IMR-90 (cell line): Measurements from ENCODE around the gene PLXNC1. TPM values are rescaled to one million over a fixed set of nuclear protein-coding genes. Genes with fewer than 3 reads are reported as not detected.

ENCODE experiments used
- ATAC-seq: fragments of 200-7000 bp; cut with Tn5 transposase; 2 replicates; pipeline ENCODE4 v1.9.1; 2020; ENCODE audit warnings: low read depth, mild to moderate bottlenecking, moderate library complexity
- BruUV-seq: library from RNA; stranded (reverse); fragments of 400-500 nt; replicated peaks from 2 replicates; lab custom pipeline; 2021; lab: Mats Ljungman, UMichigan
- CTCF ChIA-PET: fragments of 300-600 bp; formaldehyde crosslinking; extraction: SDS; loops from one replicate; lab custom pipeline; 2021; ENCODE audit warnings: antibody characterized with exemption; lab: Yijun Ruan, JAX
- POLR2A ChIA-PET: fragments of 300-600 bp; sonication (Branson Sonifier 250); formaldehyde crosslinking; loops from one replicate; lab custom pipeline; 2022; ENCODE audit warnings: antibody characterized with exemption; ENCODE audit not compliant: unreplicated experiment; lab: Charles Lee
- DNase-seq: peaks from one replicate; pipeline ENCODE4 v3.0.0; 2013
- H2AFZ ChIP-seq: replicated peaks from 2 replicates; pipeline ENCODE3; 2013; ENCODE audit warnings: low read length, mild to moderate bottlenecking; ENCODE audit not compliant: poor library complexity
- H2AK5ac ChIP-seq: 2 replicates; pipeline ENCODE4 v1.6.1; 2013; ENCODE audit warnings: low read depth, low read length, inconsistent platforms
- H2AK9ac ChIP-seq: replicated peaks from 2 replicates; pipeline ENCODE3; 2013; ENCODE audit warnings: mild to moderate bottlenecking, low read depth, low read length, moderate library complexity; ENCODE audit not compliant: poor library complexity
- H2BK120ac ChIP-seq: 2 replicates; pipeline ENCODE4 v1.6.1; 2013; ENCODE audit warnings: low read depth, low read length, inconsistent platforms
- H2BK15ac ChIP-seq: 3 replicates; pipeline ENCODE4 v1.6.1; 2013; ENCODE audit warnings: low read depth, low read length, inconsistent platforms
- H2BK20ac ChIP-seq: 2 replicates; pipeline ENCODE4 v1.6.1; 2013; ENCODE audit warnings: low read depth, mild to moderate bottlenecking, inconsistent platforms, low read length, moderate library complexity
- H2BK5ac ChIP-seq: 2 replicates; pipeline ENCODE4 v1.6.1; 2013; ENCODE audit warnings: mild to moderate bottlenecking, low read depth, low read length, inconsistent platforms; ENCODE audit not compliant: poor library complexity, severe bottlenecking
- H3K14ac ChIP-seq: replicated peaks from 2 replicates; pipeline ENCODE4 v1.6.1; 2013; ENCODE audit warnings: low read depth, low read length, inconsistent platforms
- H3K18ac ChIP-seq: 2 replicates; pipeline ENCODE4 v1.6.1; 2013; ENCODE audit warnings: low read depth, low read length, control low read depth
- H3K23ac ChIP-seq: 2 replicates; pipeline ENCODE4 v1.6.1; 2013; ENCODE audit warnings: low read depth, low read length, inconsistent platforms
- H3K27ac ChIP-seq: 2 replicates; pipeline ENCODE4 v1.5.1; 2013; ENCODE audit warnings: mild to moderate bottlenecking, control low read depth, low read length; ENCODE audit not compliant: insufficient read depth
- H3K27me3 ChIP-seq: 2 replicates; pipeline ENCODE4 v1.6.1; 2013; ENCODE audit warnings: low read length; ENCODE audit not compliant: control insufficient read depth, insufficient read depth
- H3K36me3 ChIP-seq: 2 replicates; pipeline ENCODE4 v1.6.1; 2013; ENCODE audit warnings: low read length, mixed read lengths; ENCODE audit not compliant: control insufficient read depth, insufficient read depth
- H3K4ac ChIP-seq: 2 replicates; pipeline ENCODE4 v1.6.1; 2013; ENCODE audit warnings: low read depth, low read length, inconsistent platforms
- H3K4me1 ChIP-seq: 2 replicates; pipeline ENCODE4 v1.6.1; 2013; ENCODE audit warnings: low read length, mixed read lengths; ENCODE audit not compliant: control insufficient read depth, insufficient read depth
- H3K4me2 ChIP-seq: 2 replicates; pipeline ENCODE4 v1.6.1; 2013; ENCODE audit warnings: low read depth, mild to moderate bottlenecking, control low read depth, low read length, moderate library complexity
- H3K4me3 ChIP-seq: 2 replicates; pipeline ENCODE4 v1.5.1; 2013; ENCODE audit warnings: low read depth, mild to moderate bottlenecking, control low read depth, low read length, moderate library complexity; ENCODE audit not compliant: insufficient read depth
- H3K56ac ChIP-seq: 2 replicates; pipeline ENCODE4 v1.6.1; 2013; ENCODE audit warnings: low read length, inconsistent platforms; ENCODE audit not compliant: insufficient read depth; ENCODE audit errors: extremely low read depth
- H3K79me1 ChIP-seq, 2 experiments: 2 replicates each; pipeline ENCODE4 v1.6.1; 2013; ENCODE audit warnings: low read length in 2 of 2, inconsistent platforms in 1 of 2, low read depth in 1 of 2
- H3K9ac ChIP-seq: 2 replicates; pipeline ENCODE4 v1.6.1; 2013; ENCODE audit warnings: low read depth, low read length, control low read depth
- H3K9me1 ChIP-seq: 2 replicates; pipeline ENCODE4 v1.6.1; 2013; ENCODE audit warnings: low read length, inconsistent platforms; ENCODE audit not compliant: insufficient read depth
- H3K9me3 ChIP-seq: 2 replicates; pipeline ENCODE4 v1.6.1; 2013; ENCODE audit warnings: low read length; ENCODE audit not compliant: control insufficient read depth, insufficient read depth
- H4K20me1 ChIP-seq: 2 replicates; pipeline ENCODE4 v1.6.1; 2013; ENCODE audit warnings: low read length, inconsistent platforms; ENCODE audit not compliant: insufficient read depth
- H4K5ac ChIP-seq: 2 replicates; pipeline ENCODE4 v1.6.1; 2013; ENCODE audit warnings: mild to moderate bottlenecking, low read depth, low read length, control low read depth
- H4K8ac ChIP-seq, 2 experiments: 2 replicates each; pipeline ENCODE4 v1.6.1; 2013; ENCODE audit warnings: low read depth in 2 of 2, low read length in 2 of 2, control low read depth in 1 of 2, inconsistent platforms in 1 of 2
- H4K91ac ChIP-seq: 2 replicates; pipeline ENCODE4 v1.6.1; 2013; ENCODE audit warnings: low read depth, low read length, inconsistent platforms; ENCODE audit not compliant: insufficient read depth
- BHLHE40 ChIP-seq: fragments of 150-350 bp; IDR thresholded peaks from 2 replicates; pipeline ENCODE4 v1.6.1; 2016; ENCODE audit warnings: mild to moderate bottlenecking, low read depth, low read length
- CHD1 ChIP-seq: IDR thresholded peaks from 2 replicates; pipeline ENCODE4 v1.6.1; 2012; ENCODE audit warnings: low read depth, low read length, improper control_type of control experiment
- CTCF ChIP-seq: conservative IDR thresholded peaks from 2 replicates; pipeline ENCODE4 v1.5.1; 2012; ENCODE audit warnings: mild to moderate bottlenecking, low read depth, low read length, improper control_type of control experiment
- FOS ChIP-seq: fragments of 150-350 bp; IDR thresholded peaks from 2 replicates; pipeline ENCODE4 v1.6.1; 2016; ENCODE audit warnings: low read depth, low read length
- MAFK ChIP-seq: IDR thresholded peaks from 2 replicates; pipeline ENCODE4 v1.6.1; 2012; ENCODE audit warnings: low read depth, low read length, improper control_type of control experiment
- MAZ ChIP-seq: IDR thresholded peaks from 2 replicates; pipeline ENCODE4 v1.6.1; 2012; ENCODE audit warnings: low read depth, mild to moderate bottlenecking, low read length, improper control_type of control experiment, moderate library complexity, borderline replicate concordance
- MXI1 ChIP-seq: IDR thresholded peaks from 2 replicates; pipeline ENCODE4 v1.6.1; 2012; ENCODE audit warnings: low read depth, mild to moderate bottlenecking, low read length, moderate library complexity, borderline replicate concordance
- NFE2L2 ChIP-seq: fragments of 150-350 bp; IDR thresholded peaks from 2 replicates; pipeline ENCODE4 v1.6.1; 2016; ENCODE audit warnings: low read depth, mild to moderate bottlenecking, low read length
- POLR2A ChIP-seq: IDR thresholded peaks from 2 replicates; pipeline ENCODE4 v1.6.1; 2012; ENCODE audit warnings: mild to moderate bottlenecking, low read depth, low read length
- RAD21 ChIP-seq: IDR thresholded peaks from 2 replicates; pipeline ENCODE4 v1.6.1; 2012; ENCODE audit warnings: low read length, improper control_type of control experiment
- RCOR1 ChIP-seq: IDR thresholded peaks from 2 replicates; pipeline ENCODE4 v1.6.1; 2012; ENCODE audit warnings: mild to moderate bottlenecking, low read length, improper control_type of control experiment; ENCODE audit not compliant: insufficient replicate concordance
- RFX5 ChIP-seq: IDR thresholded peaks from 2 replicates; pipeline ENCODE4 v1.8.0; 2012; ENCODE audit warnings: low read depth, mild to moderate bottlenecking, low read length, moderate library complexity
- SMC3 ChIP-seq: fragments of 150-350 bp; IDR thresholded peaks from 2 replicates; pipeline ENCODE4 v1.6.1; 2016; ENCODE audit warnings: low read depth, mild to moderate bottlenecking, antibody characterized with exemption, low read length, moderate library complexity
- USF2 ChIP-seq: fragments of 150-350 bp; IDR thresholded peaks from 2 replicates; pipeline ENCODE4 v1.6.1; 2017; ENCODE audit warnings: mild to moderate bottlenecking, antibody characterized with exemption, low read length, low read depth
- WGBS, 2 experiments: methylation state at CpG; one replicate each; pipeline versions ENCODE4 v1.1.5 to v1.1.7; 2013; ENCODE audit warnings: missing lambda C conversion rate in 2 of 2; ENCODE audit not compliant: insufficient read length in 1 of 2; ENCODE audit errors: extremely low coverage in 2 of 2; 5-methylcytosine and 5-hydroxymethylcytosine counted together
- dilution Hi-C: fragments of 300-500 bp; cut with HindIII; formaldehyde crosslinking; loops from one replicate; pipeline ENCODE4 v1.14.3; 2018; ENCODE audit warnings: low sequenced_read_pairs; ENCODE audit not compliant: unreplicated experiment
- in situ Hi-C: fragments of 300-500 bp; cut with MboI; formaldehyde crosslinking; loops from 3 replicates; pipeline ENCODE4 v1.14.3; 2019; ENCODE audit warnings: low sequenced_read_pairs, inconsistent platforms, mixed read lengths
- intact Hi-C: fragments of 100-400 bp; cut with micrococcal nuclease; formaldehyde crosslinking; loops from 2 replicates; pipeline ENCODE4 v1.10.0; 2022
- polyA plus RNA-seq, 3 experiments: library from polyadenylated mRNA; depleted of rRNA; stranded (reverse); fragments of >200 nt; gene quantifications; 2 replicates each; pipeline ENCODE4 v1.2.3, GENCODE V29; 2012; ENCODE audit warnings: low replicate concordance in 1 of 3
- total RNA-seq: library from RNA; depleted of rRNA; stranded (reverse); fragments of >200 nt; gene quantifications from 2 replicates; pipeline ENCODE4 v1.2.3, GENCODE V29; 2012
- TF ChIP-seq, protein P1 (sequence below): fragments of 150-350 bp; IDR thresholded peaks from 2 replicates; pipeline ENCODE4 v1.6.1; 2016; ENCODE audit warnings: low read depth, mild to moderate bottlenecking, low read length, moderate library complexity, borderline replicate concordance

Gene PLXNC1
- total and polyA plus RNA-seq, 2 of the 4 experiments (the other 2 are of a cell fraction), result 1.0 to 1.6 TPM

DNA sequence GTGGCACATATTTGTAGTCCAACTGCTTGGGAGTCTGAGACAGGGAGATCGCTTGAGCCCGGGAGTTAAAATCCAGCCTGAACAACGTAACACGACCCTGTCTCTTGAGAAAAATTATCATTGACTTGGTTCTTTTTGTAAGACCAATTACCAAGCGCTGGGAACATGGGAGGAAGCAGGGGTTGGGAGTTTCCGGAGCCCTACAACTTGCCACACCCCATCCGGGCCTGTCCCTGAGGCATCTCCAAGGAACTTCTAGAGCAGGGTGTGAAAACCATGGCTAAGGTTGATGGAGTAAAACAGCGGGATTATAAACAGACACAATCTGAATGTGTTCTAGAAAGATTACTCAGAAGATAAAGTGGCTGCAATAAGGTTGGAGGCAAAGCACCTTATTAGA is 10.3 kb downstream of the PLXNC1 start:
- CTCF ChIA-PET, result no interaction called here
- 92% methylated on average over 3 of the region's 8 CpGs; no CpG with 5 or more reads in 1 of the 2 experiments for WGBS, 2 experiments
- POLR2A ChIA-PET, result no interaction called here

More for the DNA sequence above, 10.3 kb downstream of the PLXNC1 start:
- in situ Hi-C loops, result no loop called here
- no peaks in the 10 kb centered on the region for H3K9me3 ChIP-seq
- no peak overlapping the region for H4K5ac ChIP-seq
- DNase-seq, result no peak
- ATAC-seq, result no peak
- H2AK5ac ChIP-seq, result no peak overlapping the region
- H3K9ac ChIP-seq, result no peak overlapping the region
- H3K27me3 ChIP-seq, result peaks cover 39% of the 10 kb centered on the region
- no peak overlapping the region for H2AK9ac ChIP-seq
- H4K8ac ChIP-seq, result no peak overlapping the region
- no peak overlapping the region for H2BK15ac ChIP-seq
- no peak overlapping the region for H2BK120ac ChIP-seq
- H3K4me2 ChIP-seq, result no peak overlapping the region
- no peaks in the 10 kb centered on the region for H3K36me3 ChIP-seq
- no peak overlapping the region for H2AFZ ChIP-seq
- no peak overlapping the region for H3K14ac ChIP-seq
- dilution Hi-C loops, result no loop called here
- intact Hi-C loops, result no loop called here
- H4K91ac ChIP-seq, result no peak overlapping the region
- H3K4ac ChIP-seq, result no peak overlapping the region
- no peaks in the 10 kb centered on the region for H4K20me1 ChIP-seq
- no peaks in the 10 kb centered on the region for H3K9me1 ChIP-seq
- H3K4me1 ChIP-seq, result no peaks in the 10 kb centered on the region
- BruUV-seq, result no TSS peak
- no peak overlapping the region for H2BK20ac ChIP-seq
- TF ChIP-seq USF2 (no peak), POLR2A (no peak), BHLHE40 (no peak), CTCF (no peak), MAZ (no peak), SMC3 (no peak), RFX5 (no peak), NFE2L2 (no peak), MXI1 (no peak), FOS (no peak), RCOR1 (no peak), CHD1 (no peak), RAD21 (no peak), MAFK (no peak)
- TF ChIP-seq, protein P1, sequence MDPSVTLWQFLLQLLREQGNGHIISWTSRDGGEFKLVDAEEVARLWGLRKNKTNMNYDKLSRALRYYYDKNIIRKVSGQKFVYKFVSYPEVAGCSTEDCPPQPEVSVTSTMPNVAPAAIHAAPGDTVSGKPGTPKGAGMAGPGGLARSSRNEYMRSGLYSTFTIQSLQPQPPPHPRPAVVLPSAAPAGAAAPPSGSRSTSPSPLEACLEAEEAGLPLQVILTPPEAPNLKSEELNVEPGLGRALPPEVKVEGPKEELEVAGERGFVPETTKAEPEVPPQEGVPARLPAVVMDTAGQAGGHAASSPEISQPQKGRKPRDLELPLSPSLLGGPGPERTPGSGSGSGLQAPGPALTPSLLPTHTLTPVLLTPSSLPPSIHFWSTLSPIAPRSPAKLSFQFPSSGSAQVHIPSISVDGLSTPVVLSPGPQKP, result no peak
- H3K4me3 ChIP-seq, result no peak overlapping the region
- H3K23ac ChIP-seq, result no peak overlapping the region
- no peaks in the 10 kb centered on the region for H3K79me1 ChIP-seq
- no peak overlapping the region for H2BK5ac ChIP-seq
- H3K56ac ChIP-seq, result no peak overlapping the region
- no peak overlapping the region for H3K18ac ChIP-seq
- no peak overlapping the region for H3K27ac ChIP-seq
